Cardiac muscle cell (in vitro differentiated cells and primary cell): ENCODE data around the gene CSAG2. TPM values are rescaled to one million over a fixed set of nuclear protein-coding genes. Genes with fewer than 3 reads are reported as not detected.
"Not testable (repeated sequence)": the region's sequence is repeated elsewhere in the genome, so short reads cannot be mapped to it uniquely, and the experiment has no call there.

Experiments used
- DNase-seq, 2 donors: peaks; one replicate each; pipeline versions ENCODE4 v3.0.0 to v3.0.0-alpha.2; 2010 to 2017; ENCODE audit warnings: low read depth in 1 of 2, low spot score in 1 of 2
- H3K27ac ChIP-seq: fragments of 200-600 bp; sonication (generic); 2 replicates; pipeline ENCODE4 v1.5.1; 2016
- H3K27me3 ChIP-seq: fragments of 200-600 bp; sonication (generic); 2 replicates; pipeline ENCODE4 v1.6.0; 2016; ENCODE audit warnings: control low read depth
- H3K36me3 ChIP-seq: fragments of 200-600 bp; sonication (generic); 2 replicates; pipeline ENCODE4 v1.5.1; 2016; ENCODE audit warnings: control low read depth
- H3K4me1 ChIP-seq: fragments of 200-600 bp; sonication (generic); 2 replicates; pipeline ENCODE4 v1.8.1; 2017; ENCODE audit warnings: low read depth, mild to moderate bottlenecking, mixed run types
- H3K4me3 ChIP-seq: fragments of 200-600 bp; sonication (generic); 2 replicates; pipeline ENCODE4 v1.5.1; 2016; ENCODE audit warnings: mild to moderate bottlenecking
- H3K9me3 ChIP-seq: fragments of 200-600 bp; sonication (generic); 2 replicates; pipeline ENCODE4 v1.5.1; 2017; ENCODE audit warnings: low read depth, mild to moderate bottlenecking, control low read depth
- polyA plus RNA-seq: library from polyadenylated mRNA; unstranded; fragments of >200 nt; fragmentation: Nextera tagmentation; extraction: Ambion mirVana; gene quantifications from 2 replicates; pipeline ENCODE4 v1.2.1, GENCODE V29; 2016
- total RNA-seq: library from RNA; depleted of rRNA; stranded (reverse); fragments of >200 nt; gene quantifications from 2 replicates; pipeline ENCODE4 v1.2.3, GENCODE V29; 2016
- TF ChIP-seq, protein P1 (sequence below): IDR thresholded peaks from 2 replicates; pipeline ENCODE4 v1.5.1; 2012; ENCODE audit warnings: low read depth, mild to moderate bottlenecking, low read length

CSAG2 gene
- total and polyA plus RNA-seq, 2 experiments from 2014 or later: not detected

DNA sequence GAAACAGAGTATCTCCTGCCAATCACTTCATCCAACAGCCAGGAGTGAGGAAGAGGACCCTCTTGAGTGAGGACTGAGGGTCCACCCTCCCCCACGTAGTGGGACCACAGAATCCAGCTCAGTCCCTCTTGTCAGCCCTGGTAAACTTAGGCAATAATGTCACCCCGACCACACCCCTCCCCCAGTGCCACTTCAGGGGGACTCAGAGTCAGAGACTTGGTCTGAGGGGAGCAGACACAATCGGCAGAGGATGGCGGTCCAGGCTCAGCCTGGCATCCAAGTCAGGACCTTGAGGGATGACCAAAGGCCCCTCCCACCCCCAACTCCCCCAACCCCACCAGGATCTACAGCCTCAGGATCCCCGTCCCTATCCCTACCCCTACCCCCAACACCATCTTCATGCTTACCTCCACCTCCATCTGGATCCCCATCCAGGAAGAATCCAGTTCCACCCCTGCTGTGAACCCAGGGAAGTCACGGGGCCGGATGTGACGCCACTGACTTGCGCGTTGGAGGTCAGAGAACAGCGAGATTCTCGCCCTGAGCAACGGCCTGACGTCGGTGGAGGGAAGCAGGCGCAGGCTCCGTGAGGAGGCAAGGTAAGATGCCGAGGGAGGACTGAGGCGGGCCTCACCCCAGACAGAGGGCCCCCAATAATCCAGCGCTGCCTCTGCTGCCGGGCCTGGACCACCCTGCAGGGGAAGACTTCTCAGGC lies 24.3 kb upstream of the CSAG2 start, which contains the start of the genes CSAG1 and MAGEA12:
Gene CSAG1, minus strand, starts transcription at position 461 of the 715 bp plus-strand sequence. CDS start 1,261 bp downstream, outside the sequence.
Gene MAGEA12, plus strand, starts transcription at position 497 of the 715 bp plus-strand sequence. CDS start 2,405 bp downstream, outside the sequence.
- H3K4me3 ChIP-seq: no peak within 1 kb of the TSS
- DNase-seq: no peak
- no peaks in the 10 kb centered on the region for H3K36me3 ChIP-seq
- no peaks in the 10 kb centered on the region for H3K27me3 ChIP-seq
- H3K4me1 ChIP-seq: no peaks in the 10 kb centered on the region
- no peaks in the 10 kb centered on the region for H3K9me3 ChIP-seq
- H3K27ac ChIP-seq: no peak within 1 kb of the TSS
- TF ChIP-seq, protein P1, sequence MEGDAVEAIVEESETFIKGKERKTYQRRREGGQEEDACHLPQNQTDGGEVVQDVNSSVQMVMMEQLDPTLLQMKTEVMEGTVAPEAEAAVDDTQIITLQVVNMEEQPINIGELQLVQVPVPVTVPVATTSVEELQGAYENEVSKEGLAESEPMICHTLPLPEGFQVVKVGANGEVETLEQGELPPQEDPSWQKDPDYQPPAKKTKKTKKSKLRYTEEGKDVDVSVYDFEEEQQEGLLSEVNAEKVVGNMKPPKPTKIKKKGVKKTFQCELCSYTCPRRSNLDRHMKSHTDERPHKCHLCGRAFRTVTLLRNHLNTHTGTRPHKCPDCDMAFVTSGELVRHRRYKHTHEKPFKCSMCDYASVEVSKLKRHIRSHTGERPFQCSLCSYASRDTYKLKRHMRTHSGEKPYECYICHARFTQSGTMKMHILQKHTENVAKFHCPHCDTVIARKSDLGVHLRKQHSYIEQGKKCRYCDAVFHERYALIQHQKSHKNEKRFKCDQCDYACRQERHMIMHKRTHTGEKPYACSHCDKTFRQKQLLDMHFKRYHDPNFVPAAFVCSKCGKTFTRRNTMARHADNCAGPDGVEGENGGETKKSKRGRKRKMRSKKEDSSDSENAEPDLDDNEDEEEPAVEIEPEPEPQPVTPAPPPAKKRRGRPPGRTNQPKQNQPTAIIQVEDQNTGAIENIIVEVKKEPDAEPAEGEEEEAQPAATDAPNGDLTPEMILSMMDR: no peak

- Histone ChIP-seq H3K36me3 (no peaks in the 10 kb centered on the region), H3K4me1 (no peaks in the 10 kb centered on the region), H3K27ac (no peak overlapping the region), H3K9me3 (no peaks in the 10 kb centered on the region), H3K27me3 (no peaks in the 10 kb centered on the region), H3K4me3 (no peak overlapping the region)
- TF ChIP-seq, protein P1: no peak
- DNase-seq: no peak
Observed at GRCh38 chrX:152725409-152725808, 16.3 kb upstream of the CSAG2 start.

GRCh38 chrX:152713815-152714787 lies 5.0 kb upstream of the CSAG2 start, which contains the start of gene MAGEA2B:
TSS of gene MAGEA2B (plus strand) at chrX:152714628. CDS start at chrX:152717107, 2,479 bp downstream.
- H3K36me3 ChIP-seq, H3K4me1 ChIP-seq: not testable (repeated sequence)

GRCh38 chrX:152713195-152713594 lies 4.1 kb upstream of the CSAG2 start:
- not testable (repeated sequence) for H3K27me3 ChIP-seq, DNase-seq, H3K9me3 ChIP-seq, H3K4me1 ChIP-seq, H3K27ac ChIP-seq, H3K36me3 ChIP-seq, H3K4me3 ChIP-seq

More at GRCh38 chrX:152713815-152714787, 5.0 kb upstream of the CSAG2 start, which contains the start of gene MAGEA2B:
- H3K4me3 ChIP-seq, H3K27me3 ChIP-seq, H3K9me3 ChIP-seq, H3K27ac ChIP-seq, DNase-seq: not testable (repeated sequence)

- not testable (repeated sequence) for H3K9me3 ChIP-seq, H3K27ac ChIP-seq, H3K4me3 ChIP-seq, H3K4me1 ChIP-seq, H3K27me3 ChIP-seq, DNase-seq, H3K36me3 ChIP-seq
Observed at GRCh38 chrX:152706500-152706899, 2.6 kb downstream of the CSAG2 start.

DNA sequence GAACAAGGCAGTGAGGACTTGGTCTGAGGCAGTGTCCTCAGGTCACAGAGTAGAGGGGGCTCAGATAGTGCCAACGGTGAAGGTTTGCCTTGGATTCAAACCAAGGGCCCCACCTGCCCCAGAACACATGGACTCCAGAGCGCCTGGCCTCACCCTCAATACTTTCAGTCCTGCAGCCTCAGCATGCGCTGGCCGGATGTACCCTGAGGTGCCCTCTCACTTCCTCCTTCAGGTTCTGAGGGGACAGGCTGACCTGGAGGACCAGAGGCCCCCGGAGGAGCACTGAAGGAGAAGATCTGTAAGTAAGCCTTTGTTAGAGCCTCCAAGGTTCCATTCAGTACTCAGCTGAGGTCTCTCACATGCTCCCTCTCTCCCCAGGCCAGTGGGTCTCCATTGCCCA lies 8.7 kb downstream of the CSAG2 start:
- H3K36me3 ChIP-seq, H3K27me3 ChIP-seq, DNase-seq, H3K27ac ChIP-seq, H3K4me3 ChIP-seq, H3K4me1 ChIP-seq, H3K9me3 ChIP-seq: not testable (repeated sequence)

GRCh38 chrX:152697952-152698931 lies 10.8 kb downstream of the CSAG2 start, which contains the start of gene MAGEA3:
TSS of gene MAGEA3 (plus strand) at chrX:152698794. CDS start at chrX:152700833, 2,039 bp downstream.
- H3K36me3 ChIP-seq, H3K4me3 ChIP-seq, H3K9me3 ChIP-seq, H3K4me1 ChIP-seq, H3K27me3 ChIP-seq, H3K27ac ChIP-seq, DNase-seq: not testable (repeated sequence)

DNA sequence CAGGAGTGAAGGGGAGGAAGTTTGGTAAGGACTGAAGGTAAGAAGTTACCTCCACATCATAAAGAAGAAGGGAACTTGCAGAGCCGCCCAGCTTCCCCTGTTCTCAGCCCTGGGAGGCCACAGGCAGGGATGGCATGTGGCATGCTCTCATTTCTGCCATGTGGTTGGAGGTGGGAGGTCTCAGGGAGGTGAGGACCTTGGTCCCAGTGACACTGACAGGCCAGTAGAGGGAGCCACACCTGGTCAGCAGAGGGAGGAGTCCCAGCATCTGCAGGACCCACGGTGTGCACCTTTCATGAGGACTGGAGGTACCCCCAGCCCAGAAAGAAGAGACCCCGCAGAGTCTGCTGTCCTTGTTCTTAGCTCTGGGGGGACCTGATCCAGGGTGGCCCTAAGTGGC lies 28.1 kb downstream of the CSAG2 start:
- not testable (repeated sequence) for DNase-seq, H3K27ac ChIP-seq, H3K4me3 ChIP-seq, H3K4me1 ChIP-seq, H3K9me3 ChIP-seq, H3K27me3 ChIP-seq, H3K36me3 ChIP-seq

- not testable (repeated sequence) for DNase-seq, H3K27ac ChIP-seq, H3K4me1 ChIP-seq, H3K4me3 ChIP-seq, H3K36me3 ChIP-seq, H3K9me3 ChIP-seq, H3K27me3 ChIP-seq
Observed at GRCh38 chrX:152674652-152675051, 34.4 kb downstream of the CSAG2 start.
